HL-60 (cell line): ENCODE results near the gene ICA1L.

Experiments used
- DNase-seq, 2 experiments: peaks; one replicate each; pipeline ENCODE4 v3.0.0-alpha.2; 2010 to 2020; ENCODE audit warnings: low read depth in 1 of 2, low spot score in 1 of 2
- H3K27ac ChIP-seq: fragments of 250-450 bp; sonication (Bioruptor Pico); replicated peaks from 2 replicates; pipeline ENCODE4 v1.5.1; 2020; ENCODE audit warnings: mild to moderate bottlenecking, moderate library complexity
- H3K27me3 ChIP-seq: fragments of 250-450 bp; sonication (Bioruptor Pico); 2 replicates; pipeline ENCODE4 v1.5.1; 2021; ENCODE audit warnings: mild to moderate bottlenecking, moderate library complexity; ENCODE audit not compliant: insufficient read depth, poor library complexity, severe bottlenecking
- H3K4me3 ChIP-seq: replicated peaks from 2 replicates; pipeline ENCODE4 v1.5.1; 2011; ENCODE audit warnings: mild to moderate bottlenecking, control low read depth, low read length; ENCODE audit not compliant: insufficient read depth
- GABPA ChIP-seq: IDR thresholded peaks from 2 replicates; pipeline ENCODE4 v1.6.1; 2012; ENCODE audit warnings: low read depth
- POLR2AphosphoS5 ChIP-seq: IDR thresholded peaks from 2 replicates; pipeline ENCODE4 v1.6.1; 2012; ENCODE audit warnings: low read depth
- SPI1 ChIP-seq: IDR thresholded peaks from 2 replicates; pipeline ENCODE4 v1.6.1; 2012; ENCODE audit warnings: low read depth, mild to moderate bottlenecking, borderline replicate concordance
- TF ChIP-seq, protein P1 (sequence below): IDR thresholded peaks from 2 replicates; pipeline ENCODE4 v1.6.1; 2012; ENCODE audit warnings: low read depth; ENCODE audit not compliant: insufficient replicate concordance
- TF ChIP-seq, protein P2 (sequence below): IDR thresholded peaks from one replicate; pipeline ENCODE4 v1.5.1; 2011; ENCODE audit warnings: low read length, control low read depth, inconsistent platforms; ENCODE audit not compliant: insufficient read depth

ICA1L gene

DNA sequence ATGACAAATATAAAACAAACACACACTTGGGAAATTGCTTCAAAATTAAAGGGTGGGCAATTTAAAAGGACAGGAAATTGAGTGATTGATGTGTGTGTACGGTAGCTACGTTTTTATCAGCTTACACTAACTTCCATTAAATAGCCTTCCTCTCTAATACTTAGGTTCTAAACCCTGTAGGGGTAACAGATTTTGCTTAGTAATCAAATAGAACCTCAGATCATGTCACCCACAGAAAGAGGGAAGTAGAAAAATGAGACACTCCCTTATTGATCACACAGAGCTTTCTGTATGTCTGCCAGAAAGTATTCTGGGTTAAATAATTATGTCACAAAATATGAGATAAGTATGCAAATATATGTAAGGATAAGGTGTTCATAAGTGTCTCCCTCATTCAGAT, 93.3 kb downstream of the ICA1L start:
- Histone ChIP-seq H3K27ac (no peak overlapping the region), H3K4me3 (no peak overlapping the region), H3K27me3 (no peaks in the 10 kb centered on the region)
- no peak for DNase-seq
- no peak for TF ChIP-seq GABPA

DNA sequence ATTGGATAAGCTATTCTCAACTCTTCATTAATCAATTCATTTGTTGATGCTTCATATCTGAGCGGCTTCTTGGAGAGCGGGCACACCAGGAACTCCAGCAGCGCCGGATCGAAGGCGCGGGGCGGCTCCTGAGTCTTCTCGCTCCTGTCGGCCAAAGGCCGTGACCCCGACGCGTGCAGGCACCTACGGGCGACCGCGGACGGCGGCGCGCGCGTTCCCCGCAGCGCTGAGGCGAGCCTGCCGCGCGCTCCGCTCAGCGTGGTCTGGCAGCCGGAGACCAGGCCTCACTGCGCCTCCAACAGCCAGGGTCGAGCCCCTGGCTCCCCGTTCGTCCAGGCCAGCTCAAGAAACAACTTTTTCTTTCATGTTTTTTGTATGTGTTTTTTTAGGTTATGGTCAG, 97.5 kb downstream of the ICA1L start:
- Histone ChIP-seq H3K27ac (no peak overlapping the region), H3K27me3 (no peaks in the 10 kb centered on the region), H3K4me3 (no peak overlapping the region)
- TF ChIP-seq, protein P1, sequence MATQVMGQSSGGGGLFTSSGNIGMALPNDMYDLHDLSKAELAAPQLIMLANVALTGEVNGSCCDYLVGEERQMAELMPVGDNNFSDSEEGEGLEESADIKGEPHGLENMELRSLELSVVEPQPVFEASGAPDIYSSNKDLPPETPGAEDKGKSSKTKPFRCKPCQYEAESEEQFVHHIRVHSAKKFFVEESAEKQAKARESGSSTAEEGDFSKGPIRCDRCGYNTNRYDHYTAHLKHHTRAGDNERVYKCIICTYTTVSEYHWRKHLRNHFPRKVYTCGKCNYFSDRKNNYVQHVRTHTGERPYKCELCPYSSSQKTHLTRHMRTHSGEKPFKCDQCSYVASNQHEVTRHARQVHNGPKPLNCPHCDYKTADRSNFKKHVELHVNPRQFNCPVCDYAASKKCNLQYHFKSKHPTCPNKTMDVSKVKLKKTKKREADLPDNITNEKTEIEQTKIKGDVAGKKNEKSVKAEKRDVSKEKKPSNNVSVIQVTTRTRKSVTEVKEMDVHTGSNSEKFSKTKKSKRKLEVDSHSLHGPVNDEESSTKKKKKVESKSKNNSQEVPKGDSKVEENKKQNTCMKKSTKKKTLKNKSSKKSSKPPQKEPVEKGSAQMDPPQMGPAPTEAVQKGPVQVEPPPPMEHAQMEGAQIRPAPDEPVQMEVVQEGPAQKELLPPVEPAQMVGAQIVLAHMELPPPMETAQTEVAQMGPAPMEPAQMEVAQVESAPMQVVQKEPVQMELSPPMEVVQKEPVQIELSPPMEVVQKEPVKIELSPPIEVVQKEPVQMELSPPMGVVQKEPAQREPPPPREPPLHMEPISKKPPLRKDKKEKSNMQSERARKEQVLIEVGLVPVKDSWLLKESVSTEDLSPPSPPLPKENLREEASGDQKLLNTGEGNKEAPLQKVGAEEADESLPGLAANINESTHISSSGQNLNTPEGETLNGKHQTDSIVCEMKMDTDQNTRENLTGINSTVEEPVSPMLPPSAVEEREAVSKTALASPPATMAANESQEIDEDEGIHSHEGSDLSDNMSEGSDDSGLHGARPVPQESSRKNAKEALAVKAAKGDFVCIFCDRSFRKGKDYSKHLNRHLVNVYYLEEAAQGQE = no peak
- no peak for TF ChIP-seq GABPA
- TF ChIP-seq, protein P2, sequence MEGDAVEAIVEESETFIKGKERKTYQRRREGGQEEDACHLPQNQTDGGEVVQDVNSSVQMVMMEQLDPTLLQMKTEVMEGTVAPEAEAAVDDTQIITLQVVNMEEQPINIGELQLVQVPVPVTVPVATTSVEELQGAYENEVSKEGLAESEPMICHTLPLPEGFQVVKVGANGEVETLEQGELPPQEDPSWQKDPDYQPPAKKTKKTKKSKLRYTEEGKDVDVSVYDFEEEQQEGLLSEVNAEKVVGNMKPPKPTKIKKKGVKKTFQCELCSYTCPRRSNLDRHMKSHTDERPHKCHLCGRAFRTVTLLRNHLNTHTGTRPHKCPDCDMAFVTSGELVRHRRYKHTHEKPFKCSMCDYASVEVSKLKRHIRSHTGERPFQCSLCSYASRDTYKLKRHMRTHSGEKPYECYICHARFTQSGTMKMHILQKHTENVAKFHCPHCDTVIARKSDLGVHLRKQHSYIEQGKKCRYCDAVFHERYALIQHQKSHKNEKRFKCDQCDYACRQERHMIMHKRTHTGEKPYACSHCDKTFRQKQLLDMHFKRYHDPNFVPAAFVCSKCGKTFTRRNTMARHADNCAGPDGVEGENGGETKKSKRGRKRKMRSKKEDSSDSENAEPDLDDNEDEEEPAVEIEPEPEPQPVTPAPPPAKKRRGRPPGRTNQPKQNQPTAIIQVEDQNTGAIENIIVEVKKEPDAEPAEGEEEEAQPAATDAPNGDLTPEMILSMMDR = no peak
- TF ChIP-seq SPI1 = no peak
- no peak for TF ChIP-seq POLR2AphosphoS5
- DNase-seq = no peak

DNA sequence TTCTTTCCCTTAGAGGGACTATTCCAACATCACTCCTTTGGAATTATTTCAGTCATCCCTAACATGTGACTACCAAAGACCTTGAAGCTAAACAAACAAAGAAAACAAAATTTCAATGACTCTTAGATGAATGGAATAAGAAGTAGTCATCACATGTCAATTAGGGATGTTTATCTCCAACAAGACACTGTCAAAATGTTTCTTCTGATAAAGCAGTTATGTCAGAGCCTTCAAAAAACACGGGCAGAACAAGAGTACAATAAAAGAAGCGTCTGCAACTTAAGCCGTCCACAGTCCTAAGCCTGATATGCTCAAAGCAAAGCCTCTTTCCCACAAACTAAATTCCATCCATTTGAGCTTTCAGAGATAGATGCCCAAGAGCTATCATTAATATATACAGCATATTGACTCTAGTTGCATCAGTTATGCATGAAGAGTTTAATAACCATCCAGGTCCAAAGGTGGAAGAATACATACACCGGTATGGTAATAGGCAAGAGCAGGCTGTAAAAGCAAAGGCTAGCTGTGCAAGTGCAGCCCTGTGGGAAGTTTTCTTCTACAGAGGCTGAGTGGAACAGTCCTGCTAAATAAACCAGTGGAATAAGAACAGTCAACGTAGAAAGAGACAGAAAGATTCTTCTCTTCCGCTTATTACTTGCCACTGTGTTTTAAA, 98.1 kb downstream of the ICA1L start:
- TF ChIP-seq POLR2AphosphoS5 (no peak), GABPA (no peak), SPI1 (no peak)
- TF ChIP-seq, protein P2 = no peak
- TF ChIP-seq, protein P1 = no peak
- H3K4me3 ChIP-seq = no peak overlapping the region
- DNase-seq = no peak
- no peaks in the 10 kb centered on the region for H3K27me3 ChIP-seq
- no peak overlapping the region for H3K27ac ChIP-seq

DNA sequence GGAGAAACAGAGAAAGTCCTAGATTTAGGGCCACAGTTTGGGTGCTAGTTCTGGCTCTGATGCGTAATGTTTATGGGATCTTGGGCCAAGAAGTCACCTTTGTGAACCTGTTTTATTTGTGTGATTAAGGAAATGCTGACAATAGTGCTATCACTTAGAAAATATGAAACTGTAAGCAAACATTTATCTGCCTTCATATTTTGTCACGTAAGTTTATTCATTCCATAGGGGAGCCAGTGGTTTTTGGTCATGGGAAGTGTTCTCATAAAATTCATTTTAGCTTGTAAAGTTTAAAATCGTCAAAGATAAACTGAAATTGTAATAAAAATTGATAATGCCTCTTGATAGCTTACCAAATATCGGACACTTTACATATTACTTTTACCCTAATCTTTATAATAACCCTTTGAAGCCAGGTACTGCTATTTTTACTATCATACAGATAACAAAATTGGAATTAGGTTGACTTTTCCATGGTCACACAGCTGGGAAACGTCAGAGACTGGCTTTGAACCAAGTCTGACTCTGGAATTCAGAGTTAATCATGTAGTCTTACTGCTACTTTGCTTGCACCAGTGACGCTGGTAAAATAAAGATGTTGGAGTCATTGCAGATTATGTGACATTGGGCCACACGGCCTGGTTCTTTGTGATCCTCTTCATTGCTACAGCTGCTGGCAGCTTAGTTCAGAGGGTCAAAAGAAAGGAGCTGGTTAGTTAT, 99.7 kb downstream of the ICA1L start:
- Histone ChIP-seq H3K4me3 (no peak overlapping the region), H3K27ac (no peak overlapping the region), H3K27me3 (no peaks in the 10 kb centered on the region)
- TF ChIP-seq SPI1 (no peak), POLR2AphosphoS5 (no peak), GABPA (no peak)
- TF ChIP-seq, protein P1 = no peak
- TF ChIP-seq, protein P2 = no peak
- DNase-seq = no peak
